COLO668 (cell line): ENCODE measurements around the gene ZNF750.

ENCODE experiments used
- DNase-seq: peaks from one replicate; lab custom pipeline; 2025; ENCODE audit not compliant: unreplicated experiment; lab: John Stamatoyannopoulos, UW

Gene ZNF750

DNA sequence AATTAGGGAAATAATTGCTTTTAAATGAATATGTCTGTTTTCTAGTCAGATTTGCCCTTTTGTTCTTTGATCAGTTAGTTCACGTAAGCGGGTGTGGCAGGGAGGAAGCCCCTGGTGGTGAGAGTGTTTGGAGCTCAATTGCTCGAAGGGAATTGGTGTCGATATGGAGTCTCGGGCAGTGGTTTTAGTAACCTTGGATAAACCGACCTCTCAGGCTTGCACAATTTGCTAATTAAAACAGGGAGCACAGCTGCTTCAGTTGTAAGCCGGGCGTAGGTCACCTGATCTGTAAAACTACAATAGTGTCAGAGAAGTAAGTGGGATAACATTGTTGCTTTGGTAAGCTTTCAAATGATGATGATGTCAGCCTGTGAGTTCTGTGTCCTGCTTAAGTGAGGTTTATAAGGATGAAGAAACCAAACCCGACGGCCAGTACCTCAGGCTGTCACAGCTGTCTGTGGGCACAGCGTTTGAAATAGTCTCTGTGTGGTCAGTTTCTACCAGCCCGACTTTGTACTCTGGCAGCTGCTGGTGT is 2.9 kb downstream of the ZNF750 start:
- DNase-seq = no peak

DNA sequence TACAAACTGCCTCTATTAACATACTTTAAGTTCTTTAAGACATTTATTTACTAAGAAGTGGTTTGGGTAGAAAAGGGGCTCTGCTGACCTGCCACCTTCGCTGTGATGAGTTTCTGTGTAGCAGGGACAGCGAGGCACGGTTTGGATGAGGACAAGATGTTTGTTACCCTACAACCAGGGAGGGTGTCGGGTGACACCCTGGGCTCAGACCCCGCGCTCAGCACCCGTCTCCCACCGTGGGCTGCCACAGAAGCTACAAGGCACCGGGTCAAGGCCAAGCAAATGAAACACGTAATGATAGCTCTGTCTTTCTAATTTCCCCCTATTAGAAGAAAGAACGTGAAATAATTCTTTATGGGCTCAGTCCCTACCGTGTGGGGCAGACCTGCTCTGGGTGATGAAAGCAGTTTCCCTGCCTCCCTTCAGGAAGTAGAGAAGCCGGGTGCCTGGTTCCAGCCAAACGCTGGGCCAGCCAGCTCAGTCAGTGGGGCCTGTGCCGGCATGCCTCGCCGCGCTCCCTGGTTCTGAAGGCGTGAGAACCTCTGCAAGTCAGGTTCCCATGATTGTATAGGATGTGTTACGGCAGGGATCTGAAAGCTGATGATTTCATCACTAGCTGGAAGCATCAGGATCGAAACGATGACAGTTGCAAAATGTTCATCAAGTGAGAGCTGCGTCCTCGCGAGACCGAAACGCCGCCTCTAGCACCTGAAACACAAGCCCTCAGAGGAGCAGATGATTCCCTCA is 3.9 kb downstream of the ZNF750 start:
- no peak for DNase-seq

DNA sequence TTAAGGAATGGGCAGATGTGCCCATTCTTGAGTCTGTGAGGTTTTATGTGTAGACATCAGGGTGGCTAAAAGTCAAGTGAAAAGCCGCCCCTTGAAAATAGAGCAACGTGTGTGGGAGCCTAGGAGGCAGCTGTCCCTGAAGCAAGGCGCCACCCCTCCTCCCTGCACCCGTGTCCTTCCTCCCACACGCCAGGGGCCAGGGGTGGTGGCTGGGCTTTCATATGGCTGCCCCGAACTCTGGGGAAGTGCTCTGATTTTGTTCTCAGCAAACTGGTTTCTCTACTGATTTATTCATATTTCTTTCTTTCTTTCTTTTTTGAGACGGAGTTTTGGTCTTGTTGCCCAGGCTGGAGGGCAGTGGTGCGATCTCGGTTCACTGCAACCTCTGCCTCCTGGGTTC is 4.7 kb downstream of the ZNF750 start:
- DNase-seq = no peak

DNA sequence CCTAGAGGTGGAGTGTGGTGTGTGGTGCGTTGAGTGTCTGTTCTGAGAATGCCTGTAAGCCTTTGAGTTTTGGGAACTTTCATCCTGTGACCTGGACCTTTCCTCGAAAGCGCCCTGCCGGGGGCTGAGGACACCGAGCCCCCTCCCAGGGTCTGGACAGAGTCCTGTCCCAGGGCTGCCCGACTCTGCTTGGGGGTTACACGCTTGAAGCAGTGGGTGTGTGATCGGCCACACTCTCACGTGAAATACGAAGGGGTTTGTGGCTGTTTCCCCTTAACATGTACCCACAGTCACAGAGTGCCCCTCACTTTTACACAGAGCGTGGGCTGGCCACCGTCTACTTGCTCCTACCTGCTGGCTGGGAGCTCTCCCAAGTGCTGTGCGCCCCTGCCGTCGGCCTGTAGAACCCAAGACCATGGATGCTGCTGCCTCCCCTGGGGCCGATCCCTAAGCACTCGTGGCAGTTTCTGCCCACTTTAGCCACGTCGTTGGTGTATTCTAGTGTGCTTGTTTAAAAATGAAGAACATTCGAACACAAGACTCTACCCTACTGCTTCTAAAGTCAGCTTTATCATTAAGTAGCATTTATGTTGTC is 6.8 kb downstream of the ZNF750 start:
- no peak for DNase-seq

DNA sequence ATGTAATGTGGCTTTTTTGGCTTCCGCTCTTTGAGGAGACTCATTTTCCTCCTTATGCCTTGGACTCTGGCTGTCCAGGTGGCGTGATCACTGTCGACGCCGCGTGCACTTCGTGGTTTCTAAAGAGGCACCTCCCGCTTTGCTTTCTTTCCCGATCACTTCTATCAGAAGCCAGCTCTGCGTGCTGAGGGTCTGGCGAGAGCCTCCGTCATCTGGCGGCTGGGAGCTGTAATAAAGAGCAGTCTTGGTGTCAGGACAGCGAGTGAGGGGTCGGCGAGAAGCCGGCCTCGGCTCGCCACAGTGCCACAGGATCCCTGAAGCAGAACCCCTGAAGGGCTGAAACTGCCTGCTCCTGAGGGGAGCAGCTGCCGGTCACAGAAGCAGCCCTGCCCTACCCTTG is 7.4 kb downstream of the ZNF750 start:
- no peak for DNase-seq

DNA sequence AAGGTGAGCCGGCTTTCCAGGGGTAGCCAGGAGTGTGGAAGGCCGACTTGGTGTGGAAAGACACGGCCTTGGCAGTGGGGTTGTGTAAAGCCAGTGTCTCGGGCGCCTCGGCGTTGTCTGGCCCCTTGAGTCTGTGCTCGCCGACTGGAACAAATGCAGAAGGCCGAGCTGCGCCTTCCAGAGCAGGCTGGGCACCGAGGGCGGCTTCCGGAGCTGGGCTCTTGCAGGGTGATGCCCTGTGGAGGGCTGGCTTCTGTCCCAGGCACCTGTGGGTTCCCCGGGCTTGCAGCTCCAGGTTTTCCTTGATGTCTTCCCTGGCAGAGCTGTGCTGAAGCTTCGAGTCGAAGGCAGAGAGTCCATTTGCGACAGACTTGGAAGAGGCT is 8.0 kb downstream of the ZNF750 start:
- DNase-seq = no peak

DNA sequence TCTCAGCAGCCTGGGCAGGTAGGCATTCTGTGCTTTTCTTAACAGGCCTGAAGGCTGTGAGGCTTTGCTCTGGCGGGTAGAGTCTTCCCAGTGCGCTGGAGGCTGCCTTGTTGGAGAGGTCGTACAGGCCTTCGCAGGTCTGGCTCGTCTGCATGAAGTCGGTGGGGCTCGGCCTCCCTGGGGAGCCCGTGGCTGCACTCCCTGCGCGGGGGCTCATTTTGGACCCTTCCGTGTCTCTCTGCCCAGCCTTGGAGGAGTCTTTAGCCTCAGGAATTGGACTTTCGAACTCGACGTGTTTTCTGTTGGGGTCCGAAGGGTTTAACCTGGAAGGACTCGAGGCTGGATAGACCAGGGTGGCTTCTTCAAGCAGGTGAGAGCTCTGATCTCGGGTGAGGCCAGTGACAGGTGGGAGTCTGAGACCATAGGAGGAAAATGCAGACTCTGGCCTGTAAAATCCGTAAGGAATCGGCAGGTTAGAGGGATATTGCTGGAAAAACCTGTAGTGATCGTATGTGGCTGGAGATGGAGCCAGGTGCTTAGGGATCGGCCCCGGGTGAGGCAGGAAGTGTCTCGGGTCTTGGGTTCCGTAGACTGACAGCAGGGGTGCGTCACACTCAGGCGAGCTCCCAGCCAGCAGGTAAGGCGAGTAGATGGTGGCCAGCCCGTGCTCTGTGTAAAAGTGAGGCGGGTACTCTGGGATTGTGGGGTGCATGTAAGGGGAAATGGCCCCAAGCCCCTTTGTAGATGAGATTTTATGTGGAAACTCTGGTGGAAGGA is 8.6 kb downstream of the ZNF750 start:
- no peak for DNase-seq

DNA sequence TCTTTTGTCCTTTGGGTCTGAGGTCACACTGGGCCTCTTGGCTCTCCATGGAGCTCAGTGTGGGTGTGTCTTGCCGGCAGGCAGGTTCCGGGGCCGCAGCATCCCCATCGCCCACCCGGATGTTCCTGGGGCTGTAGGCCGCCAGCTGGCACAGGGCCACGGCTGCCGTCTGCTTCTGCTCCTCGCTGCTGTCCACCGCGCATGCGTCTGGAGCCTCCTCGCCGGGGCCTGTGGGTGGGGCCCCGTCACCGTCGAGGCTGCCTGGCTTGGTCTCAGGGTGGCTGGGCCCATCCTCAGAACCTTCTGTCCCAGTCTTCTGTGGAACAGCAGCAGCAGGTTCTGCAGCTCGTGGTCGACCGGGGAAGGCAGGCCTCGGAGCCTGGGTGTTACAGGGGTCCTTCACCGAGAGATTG is 9.6 kb downstream of the ZNF750 start:
- no peak for DNase-seq

DNA sequence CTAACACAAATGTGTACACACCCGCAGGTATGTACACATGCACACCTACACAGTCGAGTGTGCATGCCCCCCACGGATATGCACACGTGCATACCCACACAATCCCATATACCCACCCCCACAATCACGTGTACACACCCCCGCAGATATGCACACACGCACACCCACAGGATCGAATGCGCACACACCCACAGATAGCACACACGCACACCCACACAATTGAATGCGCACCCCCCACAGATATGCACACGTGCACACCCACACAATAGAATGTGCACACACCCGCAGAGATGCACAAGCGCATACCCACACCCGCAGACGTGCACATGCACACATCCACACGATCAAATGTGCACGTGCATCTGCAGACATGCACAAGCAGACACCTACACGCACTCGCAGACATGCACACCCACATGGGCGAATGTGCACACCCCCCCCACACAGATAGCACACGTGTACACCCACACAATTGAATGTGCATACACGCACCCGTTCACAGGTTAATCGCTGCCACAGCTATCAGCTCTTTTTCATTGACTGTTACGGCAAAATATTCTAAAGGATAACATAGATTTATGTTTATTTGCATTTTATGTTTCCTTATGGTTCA is 10.8 kb downstream of the ZNF750 start:
- no peak for DNase-seq

DNA sequence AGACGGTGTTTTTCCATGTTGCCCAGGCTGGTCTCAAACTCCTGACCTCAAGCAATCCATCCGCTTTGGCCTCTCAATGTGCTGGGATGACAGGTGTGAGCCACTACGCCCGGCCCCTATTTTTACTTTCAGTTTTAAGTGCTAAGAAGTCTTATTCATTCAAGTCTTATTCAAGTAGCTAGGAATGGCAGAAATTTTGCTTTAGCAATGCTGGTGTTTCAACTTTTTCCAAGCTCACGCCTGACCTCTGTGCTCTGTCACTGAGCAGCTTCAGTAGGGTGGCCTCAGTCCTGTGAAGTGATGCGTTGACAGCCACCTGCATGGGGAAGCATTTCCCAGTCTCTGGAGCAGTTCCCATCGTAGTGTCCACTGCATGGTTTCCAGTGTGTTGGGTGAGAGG is 12.9 kb downstream of the ZNF750 start:
- DNase-seq = no peak

DNA sequence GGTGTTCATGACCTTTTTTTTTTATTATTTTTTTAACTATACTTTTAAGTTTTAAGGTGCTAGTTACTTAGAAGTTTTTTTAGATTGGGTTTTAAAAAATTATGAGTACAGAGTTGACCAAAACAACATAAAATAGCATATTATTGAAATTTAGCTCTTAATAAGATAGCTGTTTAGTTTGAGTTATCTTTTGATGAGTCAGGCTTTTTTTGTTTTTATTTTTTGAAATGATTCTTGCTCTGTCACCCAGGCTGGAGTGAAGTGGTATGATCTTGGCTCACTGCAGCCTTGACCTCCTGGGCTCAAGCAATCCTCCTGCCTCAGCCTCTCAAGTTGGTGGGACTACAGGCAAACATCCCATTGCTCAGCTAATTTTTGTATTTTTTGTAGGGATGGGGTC is 13.6 kb downstream of the ZNF750 start:
- DNase-seq = no peak

DNA sequence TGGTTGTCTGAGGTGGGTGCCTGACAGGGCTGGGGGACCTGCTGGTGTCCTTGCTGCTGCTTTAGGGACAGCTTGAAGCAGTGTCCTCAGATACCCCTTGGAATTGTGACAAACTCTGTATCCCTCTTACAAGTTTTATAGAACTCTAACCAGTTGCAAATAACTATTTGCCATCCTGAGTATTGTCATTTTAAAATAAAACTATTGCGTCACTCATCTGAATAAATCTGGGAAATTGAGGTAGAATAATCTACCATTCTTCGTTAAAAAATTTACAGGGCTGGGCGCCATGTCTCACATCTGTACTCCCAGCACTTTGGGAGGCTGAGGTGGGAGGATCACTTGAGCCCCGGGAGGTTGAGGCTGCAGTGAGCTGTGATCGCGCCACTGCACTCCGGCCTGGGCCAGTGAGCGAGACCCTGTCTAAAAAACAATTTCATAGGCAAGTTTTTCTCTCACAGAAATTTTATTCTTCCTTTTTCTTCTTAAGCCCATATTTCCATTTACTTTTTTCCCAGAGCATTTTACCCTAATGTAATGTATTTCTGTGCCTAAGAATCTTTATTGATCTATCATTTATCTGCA is 14.2 kb downstream of the ZNF750 start:
- DNase-seq = no peak

DNA sequence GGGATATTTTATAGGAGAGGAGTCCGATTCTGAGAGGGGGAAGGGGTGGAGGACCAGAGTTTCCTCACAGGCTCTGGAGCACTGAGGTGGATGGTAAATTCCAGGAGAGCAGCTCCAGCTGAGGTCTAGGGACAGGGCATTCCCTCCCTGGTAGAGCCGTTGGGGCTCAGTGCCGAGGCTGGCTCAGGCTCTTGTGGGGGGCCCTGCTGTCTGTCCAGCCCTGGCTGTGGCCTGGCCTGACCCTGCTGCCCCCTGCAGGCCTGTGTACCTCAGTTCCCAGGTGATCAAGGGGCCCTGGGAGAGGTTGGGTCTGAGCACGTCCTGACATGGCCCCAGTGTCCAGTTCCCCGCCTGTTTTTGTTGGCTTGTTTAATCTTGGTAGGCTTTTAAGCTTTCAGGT is 16.8 kb downstream of the ZNF750 start:
- DNase-seq = no peak

DNA sequence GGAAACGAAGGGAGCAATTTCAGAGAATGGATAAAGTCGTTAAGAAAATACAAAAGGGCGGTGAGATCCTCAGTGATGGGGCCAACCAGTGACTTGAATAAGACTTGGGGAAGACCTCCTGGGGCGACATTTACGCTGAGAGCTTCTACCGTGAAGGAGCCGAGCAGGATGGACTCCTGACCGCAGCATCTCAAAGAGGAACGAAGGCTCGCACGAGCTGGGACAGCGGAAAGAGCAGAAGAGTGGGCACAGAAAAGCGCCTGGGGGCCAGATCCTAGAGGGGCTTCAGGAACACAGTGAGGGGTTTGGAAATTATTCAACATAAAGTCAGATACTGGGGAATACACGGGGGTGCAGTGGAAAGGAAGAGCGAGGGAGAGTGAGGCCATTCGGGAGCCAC is 17.5 kb downstream of the ZNF750 start:
- DNase-seq = no peak

DNA sequence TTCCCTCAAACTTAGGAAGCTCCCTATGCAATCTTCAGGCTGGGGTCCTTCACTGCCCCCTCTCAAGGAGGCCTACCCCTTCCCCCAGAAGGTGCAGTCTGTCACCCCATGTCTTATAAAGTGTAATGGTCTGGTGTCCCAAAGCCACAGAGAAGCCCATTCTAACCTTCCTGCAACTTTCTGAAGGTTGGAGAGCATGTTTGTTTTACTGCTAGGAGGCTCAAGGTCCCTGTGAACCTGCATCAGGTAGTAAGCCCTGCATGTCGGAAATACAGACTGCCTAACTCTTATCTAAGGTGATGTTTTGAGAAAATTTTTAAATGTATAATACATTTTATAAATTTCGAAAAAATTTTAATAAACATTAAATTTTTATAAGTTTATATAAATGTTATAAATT is 18.3 kb downstream of the ZNF750 start:
- DNase-seq = no peak

DNA sequence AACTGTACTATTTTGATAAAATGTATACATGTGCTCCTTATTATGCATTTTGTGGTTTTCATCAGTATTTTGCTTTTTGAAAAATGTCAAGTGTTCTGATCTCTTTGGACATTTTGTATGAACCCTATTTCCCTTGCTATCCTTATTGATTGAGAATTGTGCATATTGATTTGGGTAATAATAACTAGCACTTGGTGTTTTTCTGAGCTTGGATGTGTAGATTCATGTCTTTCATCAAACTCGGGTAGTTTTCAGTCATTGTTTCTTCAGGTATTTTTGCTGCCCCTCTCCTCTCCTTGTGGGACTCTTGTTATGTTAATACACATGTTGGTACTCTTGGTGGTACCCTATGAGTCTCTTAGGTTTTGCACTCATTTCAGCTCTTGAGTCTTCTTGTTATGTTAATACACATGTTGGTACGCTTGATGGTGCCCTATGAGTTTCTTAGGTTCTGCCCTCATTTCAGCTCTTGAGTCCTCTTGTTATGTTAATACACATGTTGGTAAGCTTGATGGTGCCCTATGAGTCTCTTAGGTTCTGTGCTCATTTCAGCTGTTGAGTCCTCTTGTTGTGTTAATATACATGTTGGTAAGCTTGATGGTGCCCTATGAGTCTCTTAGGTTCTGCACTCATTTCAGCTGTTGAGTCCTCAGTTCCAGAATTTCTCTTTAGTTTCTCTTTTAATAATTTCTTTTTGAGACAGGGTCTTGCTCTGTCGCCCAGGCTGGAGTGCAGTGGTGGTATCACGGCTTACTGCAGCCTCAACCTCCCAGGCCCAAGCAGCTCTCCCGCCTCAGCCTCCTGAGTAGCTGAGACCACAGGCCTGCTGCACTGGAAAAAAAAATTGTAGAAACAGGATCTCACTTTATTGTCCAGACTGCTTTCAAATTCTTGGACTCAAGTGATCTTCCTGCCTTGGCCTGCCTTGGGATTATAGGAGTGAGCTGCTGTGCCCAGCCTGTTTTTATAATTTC is 19.3 kb downstream of the ZNF750 start:
- no peak for DNase-seq

DNA sequence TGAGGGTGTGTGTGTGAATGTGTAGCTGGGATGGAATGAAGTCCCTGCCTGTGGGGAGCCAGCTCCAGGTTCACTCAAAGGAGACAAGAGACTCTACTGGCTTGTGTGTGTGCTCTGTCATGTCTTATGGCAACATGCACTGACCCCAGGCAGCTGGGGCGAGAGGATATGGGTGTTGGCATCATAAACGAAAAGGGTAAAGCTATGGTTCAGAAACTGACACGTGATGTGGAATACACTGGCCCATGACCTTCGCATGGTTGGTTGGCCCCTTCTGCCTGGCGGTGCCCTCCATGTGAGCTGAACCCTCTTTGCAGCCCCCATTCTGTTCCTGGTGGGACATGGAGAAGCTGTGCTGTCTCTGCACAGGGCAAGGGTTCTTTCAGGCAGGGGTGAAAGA is 21.9 kb downstream of the ZNF750 start:
- no peak for DNase-seq

DNA sequence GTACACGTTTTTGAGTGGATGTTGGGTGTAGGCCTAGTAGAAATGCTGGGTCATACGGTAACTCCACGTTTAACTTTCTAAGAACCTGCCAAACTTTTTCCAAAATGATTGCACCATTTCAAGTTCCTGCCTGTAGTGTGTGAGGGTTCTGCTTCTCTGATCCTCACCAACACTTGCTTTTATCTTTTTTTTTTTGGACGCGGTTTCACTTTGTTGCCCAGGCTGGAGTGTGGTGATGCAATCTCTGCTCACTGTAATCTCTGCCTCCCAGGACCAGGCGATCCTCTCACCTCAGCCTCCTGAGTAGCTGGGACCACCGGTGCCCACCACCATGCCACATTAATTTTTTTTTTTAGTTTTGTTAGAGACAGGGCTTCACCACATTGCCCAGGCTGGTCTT is 23.5 kb downstream of the ZNF750 start:
- no peak for DNase-seq

DNA sequence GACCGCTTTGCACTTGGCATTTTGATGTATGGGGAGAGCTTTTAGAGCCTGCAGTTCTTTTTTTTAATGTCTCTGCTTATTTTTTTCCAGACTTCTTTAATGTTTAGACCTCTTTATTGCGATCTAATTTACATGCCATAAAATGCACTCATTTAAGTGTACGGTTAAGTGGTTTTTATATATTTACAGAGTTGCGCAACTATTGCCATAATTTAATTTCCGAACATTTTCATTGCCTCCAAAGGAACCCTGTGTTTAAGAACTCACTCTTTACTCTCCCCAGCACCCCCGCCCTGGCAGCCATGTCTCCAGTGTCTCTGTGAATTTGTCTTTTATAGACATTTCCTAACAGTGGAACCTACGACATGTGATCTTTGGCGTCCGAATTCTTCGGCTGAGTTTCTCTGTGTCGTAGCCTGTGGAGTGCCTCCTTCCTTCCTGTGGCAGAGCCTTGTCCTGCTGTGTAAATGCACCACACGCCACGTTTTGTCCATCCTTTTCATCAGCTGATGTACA is 24.0 kb downstream of the ZNF750 start:
- DNase-seq = no peak

DNA sequence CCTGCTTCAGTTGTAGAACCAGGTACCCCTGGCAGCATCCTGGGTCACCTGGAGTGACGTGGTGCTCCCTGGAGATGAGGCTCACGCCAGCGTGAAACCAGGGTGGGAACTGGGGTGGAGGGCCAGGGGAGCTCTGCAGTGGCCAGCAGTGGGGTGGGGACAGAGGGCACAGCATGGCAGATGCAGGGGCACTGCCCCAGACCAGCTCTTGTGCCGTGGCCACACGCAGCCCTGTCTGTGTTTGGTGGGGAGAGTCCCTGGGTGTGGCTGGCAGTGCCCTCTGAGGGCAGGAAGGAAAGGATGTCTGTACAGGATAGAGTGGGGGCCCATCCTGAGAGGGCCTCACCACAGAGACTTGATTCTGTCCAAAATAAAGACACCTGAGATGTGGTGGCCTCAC is 24.5 kb downstream of the ZNF750 start:
- DNase-seq = no peak
